CD4-positive, alpha-beta T cell treated with Interleukin-21 for 1 hour (primary cell): ENCODE measurements around the gene CELF4.

Experiments used
- DNase-seq: peaks from one replicate; pipeline ENCODE4 v3.0.0-alpha.2; 2020

The CELF4 gene

GRCh38 chr18:37403788-37404187 is 161.8 kb downstream of the CELF4 start:
- DNase-seq = no peak

GRCh38 chr18:37403100-37403781 is 162.4 kb downstream of the CELF4 start:
- no peak for DNase-seq

DNA sequence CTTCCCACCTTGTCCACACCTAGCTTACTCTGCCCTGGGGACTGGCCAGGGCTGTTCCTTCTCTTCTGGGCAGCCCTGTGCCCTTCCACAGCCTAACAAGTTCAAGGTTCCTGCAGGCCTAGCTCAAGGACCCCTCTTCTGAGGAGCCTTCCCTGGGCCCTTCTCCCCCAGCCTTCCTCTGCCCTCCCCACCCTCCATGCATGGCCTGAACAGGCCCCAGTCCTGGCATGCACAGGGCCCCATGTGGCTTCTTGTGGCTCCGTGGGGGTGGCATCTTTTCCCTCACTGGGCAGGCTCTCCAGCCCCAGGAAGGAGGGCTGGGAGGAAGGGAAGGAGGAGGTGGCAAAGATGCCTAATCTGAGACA is 162.9 kb downstream of the CELF4 start:
- DNase-seq = no peak

DNA sequence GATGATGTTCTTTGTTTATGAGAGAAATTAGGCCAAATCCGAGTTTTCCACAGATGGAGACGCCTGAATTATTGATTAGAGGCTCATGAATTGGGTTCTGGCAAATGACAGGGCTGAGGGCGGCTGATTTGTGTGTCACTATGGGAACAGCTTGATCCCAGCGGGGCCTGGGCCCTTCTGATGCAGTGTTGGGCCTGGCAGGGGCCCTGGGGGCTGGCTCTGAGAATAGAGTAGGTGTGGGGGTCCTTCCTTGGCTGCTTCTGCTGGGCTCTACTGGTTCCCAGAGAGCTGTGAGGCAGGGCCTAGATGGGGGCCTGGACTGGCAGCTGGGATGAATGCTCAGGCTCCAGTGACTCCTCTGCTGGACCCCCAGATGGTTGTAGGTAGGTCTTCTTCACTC is 164.8 kb downstream of the CELF4 start:
- DNase-seq = no peak

DNA sequence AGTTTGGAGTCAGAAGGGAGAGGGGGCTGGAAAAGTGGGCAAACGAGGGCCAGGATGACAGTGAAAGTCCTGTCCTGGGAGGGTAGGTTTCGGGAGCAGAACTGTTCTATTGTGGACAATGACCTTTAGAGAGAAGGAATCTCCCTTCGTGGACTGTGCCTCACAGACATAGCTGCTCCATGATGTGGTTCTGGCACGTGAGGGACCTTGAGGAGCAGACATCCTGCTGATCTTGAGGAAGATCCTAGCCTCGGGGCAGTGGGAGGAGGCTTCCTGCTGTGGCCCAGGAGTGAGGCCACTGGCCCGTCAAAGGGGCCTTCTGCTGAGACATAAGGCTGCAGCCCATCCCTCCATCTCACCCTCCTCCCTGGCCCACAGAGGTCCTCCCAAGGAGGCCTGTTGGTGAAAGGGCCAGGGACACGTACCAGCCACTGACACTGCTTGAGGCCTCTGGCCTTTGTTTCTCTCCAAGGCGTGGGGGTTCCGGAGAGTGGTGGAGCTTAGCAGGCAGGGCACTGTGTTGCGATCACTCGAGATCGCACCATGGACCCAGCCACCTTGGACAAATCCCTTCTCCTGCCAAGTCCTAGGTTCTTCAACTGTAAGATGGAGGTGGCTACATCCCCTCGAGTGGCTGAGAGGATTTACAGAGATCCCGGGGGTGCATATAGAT is 167.2 kb downstream of the CELF4 start:
- no peak for DNase-seq

GRCh38 chr18:37397814-37398213 is 167.8 kb downstream of the CELF4 start:
- DNase-seq = no peak

DNA sequence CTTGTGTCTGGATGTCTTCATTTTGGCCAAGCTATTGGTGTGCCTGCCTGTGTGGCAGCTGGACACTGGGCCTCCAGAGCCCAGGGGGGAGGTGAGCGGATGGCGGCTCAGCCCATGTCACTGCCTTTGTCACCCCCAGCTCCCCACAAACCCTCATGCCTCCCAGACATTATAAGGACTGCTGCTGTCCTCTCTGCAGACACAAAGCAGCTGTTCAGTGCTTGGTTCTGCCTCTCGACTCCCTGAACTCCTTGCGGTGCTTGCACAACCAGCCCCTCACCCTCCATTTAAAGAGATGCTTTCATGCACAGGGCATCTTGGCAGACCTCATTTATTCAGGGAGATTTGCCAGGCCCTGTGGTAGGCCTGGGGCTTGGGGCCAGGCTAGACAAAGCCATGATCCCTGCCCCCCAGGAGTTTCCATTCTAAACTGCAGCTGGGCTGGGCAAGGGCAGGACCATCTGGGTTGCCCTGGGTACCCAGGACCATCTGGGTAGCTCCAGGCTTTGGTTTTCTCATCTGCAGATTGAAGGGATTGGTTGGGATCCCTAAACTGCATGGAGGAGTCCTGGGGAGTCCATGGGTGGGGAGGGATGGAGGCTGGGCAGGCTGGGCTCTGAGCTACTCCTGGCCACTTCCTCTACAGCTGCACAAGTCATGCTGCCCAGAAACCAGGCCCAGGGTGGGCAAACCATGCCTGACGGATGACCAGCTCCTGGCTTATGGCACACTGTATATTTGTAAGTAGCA is 168.5 kb downstream of the CELF4 start:
- DNase-seq = no peak

DNA sequence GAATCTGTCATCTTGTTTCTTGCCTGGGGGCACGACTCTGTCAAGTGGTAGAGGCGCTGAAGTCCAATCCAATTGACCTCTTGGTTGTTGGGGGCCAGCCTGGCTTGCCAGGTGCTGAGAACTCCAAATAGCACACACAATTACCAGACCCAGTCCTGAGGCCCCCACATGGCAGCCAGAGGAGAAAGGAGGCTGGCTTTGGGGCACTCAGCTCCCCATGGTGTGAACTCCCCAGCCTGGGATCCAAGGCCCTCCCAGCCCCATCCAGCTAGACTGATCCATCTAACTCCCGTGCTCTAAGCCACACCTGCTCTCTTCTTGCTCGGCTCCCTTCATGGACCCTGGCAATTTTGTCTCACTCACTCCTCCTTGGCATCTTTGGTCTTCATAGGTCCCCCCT is 170.0 kb downstream of the CELF4 start:
- no peak for DNase-seq

- no peak for DNase-seq
Observed at GRCh38 chr18:37395138-37395537, 170.5 kb downstream of the CELF4 start.

DNA sequence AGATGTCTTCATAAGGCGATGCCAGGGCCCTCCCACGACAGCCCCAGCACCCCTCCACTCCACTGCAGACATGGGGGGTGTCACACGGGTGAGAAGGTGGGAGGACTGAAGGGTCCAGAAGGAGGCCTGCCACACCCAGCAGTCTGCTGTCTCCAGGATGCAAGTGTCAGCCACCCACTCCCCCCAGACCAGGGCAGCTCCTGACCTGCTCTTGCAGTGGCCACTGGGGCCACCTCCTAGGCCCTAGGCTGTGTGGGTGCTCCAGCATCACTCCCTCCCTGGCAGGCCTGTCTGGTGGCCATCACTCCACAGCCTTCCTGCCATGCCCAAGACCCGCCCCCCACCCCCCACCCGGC is 171.0 kb downstream of the CELF4 start:
- no peak for DNase-seq

DNA sequence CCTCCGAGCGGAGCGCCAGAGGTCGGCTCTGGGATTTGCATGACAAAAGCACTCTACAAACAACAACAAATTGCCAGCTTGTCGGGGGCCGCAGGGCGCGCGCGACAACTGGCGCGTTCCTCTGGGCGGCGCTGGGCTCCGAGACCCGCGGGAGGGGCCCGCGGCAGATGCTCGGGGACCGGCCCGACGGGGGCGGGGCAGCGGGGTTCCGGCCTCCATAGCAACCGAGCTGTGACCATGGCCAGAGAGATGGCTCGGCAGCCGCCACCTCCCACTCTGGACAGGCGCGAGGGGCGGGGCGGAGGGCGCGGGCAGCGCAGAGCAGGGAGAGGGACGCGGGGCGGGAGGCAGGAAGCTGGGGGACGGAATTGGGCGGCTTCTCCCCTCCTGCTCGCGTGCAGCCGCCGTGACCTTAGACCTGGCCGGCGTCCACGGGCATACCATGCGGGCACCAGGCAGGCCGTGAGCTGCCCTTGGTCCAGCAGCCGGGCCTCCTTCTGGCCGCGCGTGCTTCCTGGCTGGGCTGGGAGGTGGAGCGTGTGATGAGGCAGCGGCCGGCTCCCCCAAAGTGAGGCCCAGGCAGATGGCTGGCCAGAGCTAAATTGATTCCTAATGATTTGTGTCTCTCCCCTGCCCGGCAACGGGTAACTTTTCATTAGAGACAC is 171.5 kb downstream of the CELF4 start:
- no peak for DNase-seq

GRCh38 chr18:37393221-37393827 is 172.3 kb downstream of the CELF4 start:
- DNase-seq = no peak

DNA sequence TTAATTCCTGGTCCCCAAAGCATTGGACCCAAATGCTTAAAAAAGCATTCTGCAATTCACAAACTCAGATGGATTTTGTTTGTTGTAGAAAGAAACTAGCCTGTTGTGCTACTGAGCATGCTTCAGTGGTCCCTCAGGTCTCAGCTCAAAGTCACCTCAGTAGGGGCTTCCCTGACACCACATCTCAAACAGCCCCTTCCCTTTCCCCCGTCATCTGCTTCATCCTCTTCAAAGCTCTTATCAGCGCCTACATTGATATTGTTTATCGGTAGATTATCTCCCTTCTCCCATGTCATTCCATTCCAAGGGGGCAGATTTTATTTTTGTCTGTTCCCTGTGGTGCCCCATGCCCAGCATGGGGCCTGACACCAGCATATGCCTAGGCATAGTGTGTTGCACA is 172.9 kb downstream of the CELF4 start:
- no peak for DNase-seq

DNA sequence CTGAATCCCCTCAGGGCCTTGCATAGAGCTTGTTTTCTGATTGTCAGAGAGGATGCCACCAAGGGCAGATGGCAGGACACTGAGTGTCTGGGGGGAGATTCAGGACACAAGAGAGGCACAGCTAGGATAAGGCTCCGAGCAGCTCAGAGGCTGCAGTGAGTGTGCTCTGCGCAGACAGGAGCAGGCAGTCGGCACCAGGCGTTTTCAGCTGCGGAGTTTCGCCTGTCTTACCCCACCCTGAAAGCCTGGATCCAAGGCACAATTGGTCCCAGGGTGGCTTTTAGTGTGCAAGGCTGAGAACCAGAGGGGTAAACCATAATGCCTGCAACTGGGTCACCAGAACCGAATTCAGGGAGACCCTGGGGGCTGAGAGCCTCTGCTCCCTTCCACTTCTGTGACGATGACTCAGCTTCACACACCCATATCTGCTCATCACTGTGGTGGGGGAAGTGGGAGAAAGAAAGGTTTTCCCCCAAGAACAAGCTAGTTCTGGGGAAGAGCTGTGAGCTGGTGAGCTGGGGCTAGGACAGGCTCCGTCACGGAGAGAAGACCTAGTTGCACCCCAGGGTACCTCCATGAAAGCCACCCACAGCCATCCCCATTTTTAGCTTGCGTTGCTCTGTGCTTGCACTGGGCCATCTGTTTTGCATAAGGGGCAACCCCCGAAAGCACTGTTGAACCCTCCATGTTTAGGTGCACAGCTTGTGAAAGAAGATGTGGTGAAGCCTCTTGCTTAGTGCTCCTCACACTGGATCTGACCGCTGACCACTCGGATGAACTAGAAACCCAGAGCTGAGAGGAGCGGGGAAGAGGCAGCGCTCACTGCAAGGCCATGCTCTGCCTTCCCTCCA is 173.7 kb downstream of the CELF4 start:
- DNase-seq = no peak

DNA sequence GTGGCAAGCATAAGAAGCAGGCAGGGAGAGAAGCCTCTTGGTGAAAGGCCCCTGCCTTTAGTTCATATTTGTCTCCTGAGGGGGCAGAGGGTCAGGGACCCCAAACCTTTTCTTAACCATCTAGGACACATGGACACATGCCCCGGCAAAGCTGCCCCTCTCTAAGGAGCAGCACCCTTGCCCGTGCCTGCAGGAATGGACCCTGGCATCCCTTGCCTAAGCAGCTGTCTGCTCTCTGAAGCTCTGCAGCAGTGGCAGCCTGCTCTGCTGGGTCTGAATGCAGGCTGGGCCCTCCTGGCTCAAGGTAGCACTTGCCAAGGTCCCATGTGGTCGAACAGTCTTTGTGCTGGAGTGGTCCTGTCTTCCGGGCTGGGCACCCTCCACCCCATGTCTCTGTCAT is 174.4 kb downstream of the CELF4 start:
- no peak for DNase-seq

- no peak for DNase-seq
Observed at GRCh38 chr18:37390687-37391086, 174.9 kb downstream of the CELF4 start.

DNA sequence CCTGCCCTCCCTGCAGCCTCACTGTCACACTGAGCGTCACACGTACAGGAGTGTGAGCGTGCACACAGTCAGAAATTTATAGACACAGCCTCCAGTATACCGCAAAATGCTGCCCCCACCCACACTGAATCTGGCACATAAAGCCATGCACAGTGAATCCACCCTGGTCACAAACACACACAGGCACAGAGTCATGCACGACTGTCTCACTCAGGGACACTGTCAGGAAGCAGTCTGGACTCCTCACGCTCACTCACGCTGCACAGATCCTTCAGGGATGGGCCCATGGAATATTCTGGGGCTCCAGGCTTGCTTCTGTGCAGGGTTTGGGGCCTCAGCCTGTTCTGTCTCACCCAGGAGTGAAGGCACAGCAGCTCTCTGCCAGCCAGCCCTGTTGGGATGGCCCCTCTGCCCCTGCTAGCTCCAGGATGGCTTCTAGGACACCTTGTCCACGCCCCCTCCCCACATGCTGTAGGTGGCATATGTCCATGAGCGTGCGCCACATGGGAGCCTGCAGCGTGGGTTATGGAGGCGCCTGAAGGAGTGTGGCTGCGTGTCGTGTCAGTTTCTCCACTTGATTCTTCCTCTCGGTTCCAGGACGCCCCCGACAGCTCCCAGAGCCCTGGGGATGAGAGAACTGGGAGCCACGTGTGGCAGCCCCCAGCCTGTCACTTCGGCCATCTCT is 175.8 kb downstream of the CELF4 start:
- DNase-seq = no peak

DNA sequence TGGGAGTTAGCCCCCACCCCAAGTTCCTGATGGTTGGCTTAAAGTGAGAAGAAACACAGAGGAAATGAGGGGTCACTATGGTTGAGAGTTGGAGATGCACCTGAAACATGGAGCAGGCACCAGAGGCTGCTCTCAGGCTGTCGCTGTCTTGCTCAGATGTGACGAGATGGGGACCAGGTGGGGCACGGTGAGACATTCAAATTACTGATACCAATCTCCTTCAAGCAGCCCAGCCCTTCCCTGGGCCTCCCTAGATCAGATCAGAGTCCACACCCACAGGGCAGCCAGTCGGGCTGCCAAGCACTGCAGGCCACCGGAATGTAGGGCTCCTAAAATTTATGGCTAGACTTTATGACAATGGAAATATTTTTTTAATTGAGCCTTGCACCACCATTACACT is 176.6 kb downstream of the CELF4 start:
- no peak for DNase-seq

GRCh38 chr18:37388413-37388812 is 177.2 kb downstream of the CELF4 start:
- DNase-seq = no peak

DNA sequence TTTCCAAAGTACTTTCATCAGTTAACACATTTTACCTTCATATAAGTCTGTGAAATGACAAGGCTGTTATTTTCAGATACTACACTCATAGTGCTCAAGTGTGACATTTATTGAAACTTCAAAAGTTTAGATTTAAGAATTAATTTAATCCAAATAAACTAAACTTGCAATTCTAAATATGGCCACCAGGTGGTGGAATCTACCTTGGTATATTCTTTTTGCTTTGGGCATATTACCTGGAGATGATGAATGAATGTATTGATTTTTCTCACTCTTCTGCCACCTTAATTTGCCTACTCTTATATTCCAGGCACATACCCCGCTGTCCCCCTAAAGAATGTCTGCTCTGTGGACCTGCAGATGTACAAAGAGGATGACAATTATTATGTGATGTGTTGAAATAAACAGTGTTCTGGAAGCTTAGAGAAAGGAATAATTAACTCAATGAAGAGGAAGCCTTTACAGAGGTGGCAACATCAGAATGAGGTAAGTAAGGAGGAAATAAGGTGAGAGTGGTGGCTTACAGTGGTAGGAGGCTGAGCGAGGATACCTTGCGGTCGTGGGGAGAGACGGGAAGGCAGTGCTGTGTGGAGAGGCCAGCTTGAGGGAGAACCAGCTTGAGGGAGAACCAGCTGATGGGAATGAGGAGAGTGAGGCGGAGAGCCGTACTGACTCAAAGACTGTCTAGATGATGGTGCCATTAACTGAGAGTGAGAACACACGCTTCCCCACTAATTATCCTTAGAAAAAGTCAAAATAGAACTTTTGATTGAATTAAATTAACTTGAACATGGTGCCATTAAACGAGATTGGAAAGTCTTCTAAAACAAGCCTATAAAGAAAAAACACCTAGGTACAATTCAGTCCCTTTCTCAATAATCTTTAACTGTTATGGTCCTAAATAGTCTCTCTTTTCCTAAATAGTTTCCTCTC is 179.5 kb downstream of the CELF4 start:
- DNase-seq = peak; percentile 36
